PC-3 (cell line): ENCODE measurements around the gene MANF. TPM values are rescaled to one million over a fixed set of nuclear protein-coding genes. Genes with fewer than 3 reads are reported as not detected.

Experiments
- ATAC-seq: fragments of 200-7000 bp; cut with Tn5 transposase; 2 replicates; pipeline ENCODE4 v1.9.1; 2020; ENCODE audit warnings: mild to moderate bottlenecking, moderate library complexity
- BruUV-seq: library from RNA; stranded (reverse); fragments of 400-500 nt; replicated peaks from 2 replicates; lab custom pipeline; 2021; lab: Mats Ljungman, UMichigan
- CTCF ChIA-PET: fragments of 300-600 bp; sonication (Branson Sonifier 250); formaldehyde crosslinking; loops from one replicate; lab custom pipeline; 2022; ENCODE audit warnings: antibody characterized with exemption; lab: Charles Lee
- POLR2A ChIA-PET: fragments of 300-600 bp; sonication (Branson Sonifier 250); formaldehyde crosslinking; loops from one replicate; lab custom pipeline; 2022; ENCODE audit warnings: antibody characterized with exemption; ENCODE audit not compliant: unreplicated experiment; lab: Charles Lee
- DNase-seq: peaks from one replicate; pipeline ENCODE4 v3.0.0-alpha.2; 2015
- H2AFZ ChIP-seq: fragments of 300-600 bp; sonication (generic); 2 replicates; pipeline ENCODE4 v1.6.0; 2016; ENCODE audit warnings: antibody characterized with exemption, low read length
- H3F3A ChIP-seq: fragments of 300-600 bp; sonication (generic); one replicate; pipeline ENCODE4 v1.6.0; 2017; ENCODE audit warnings: antibody characterized with exemption, low read length, control low read depth, mild to moderate bottlenecking; ENCODE audit not compliant: unreplicated experiment
- H3K27ac ChIP-seq: fragments of 300-600 bp; sonication (generic); 2 replicates; pipeline ENCODE4 v1.5.1; 2016; ENCODE audit warnings: mild to moderate bottlenecking, low read length
- H3K27me3 ChIP-seq: fragments of 300-600 bp; sonication (generic); 2 replicates; pipeline ENCODE4 v1.6.1; 2016; ENCODE audit warnings: low read length, mixed read lengths
- H3K36me3 ChIP-seq: fragments of 300-600 bp; sonication (generic); 2 replicates; pipeline ENCODE4 v1.6.1; 2016; ENCODE audit warnings: low read depth, mixed run types, low read length, mixed read lengths
- H3K4me1 ChIP-seq: fragments of 300-600 bp; sonication (generic); 2 replicates; pipeline ENCODE4 v1.5.1; 2016; ENCODE audit warnings: low read length; ENCODE audit not compliant: insufficient read depth
- H3K4me2 ChIP-seq: fragments of 300-600 bp; sonication (generic); 2 replicates; pipeline ENCODE4 v1.6.0; 2016; ENCODE audit warnings: low read length
- H3K4me3 ChIP-seq: fragments of 300-600 bp; sonication (generic); 2 replicates; pipeline ENCODE4 v1.5.1; 2016; ENCODE audit warnings: mild to moderate bottlenecking, low read length, mixed read lengths
- H3K79me2 ChIP-seq: fragments of 300-600 bp; sonication (generic); 2 replicates; pipeline ENCODE4 v1.6.1; 2017; ENCODE audit warnings: low read length, mixed read lengths
- H3K9ac ChIP-seq: fragments of 300-600 bp; sonication (generic); 2 replicates; pipeline ENCODE4 v1.6.0; 2016; ENCODE audit warnings: mild to moderate bottlenecking, low read length
- H3K9me2 ChIP-seq: fragments of 300-600 bp; sonication (generic); replicated peaks from 2 replicates; pipeline ENCODE4 v1.6.1; 2016; ENCODE audit warnings: mixed run types, low read length, mixed read lengths
- H3K9me3 ChIP-seq: fragments of 300-600 bp; sonication (generic); 2 replicates; pipeline ENCODE4 v1.6.1; 2016; ENCODE audit warnings: low read length, mixed read lengths
- H4K20me1 ChIP-seq: fragments of 300-600 bp; sonication (generic); 2 replicates; pipeline ENCODE4 v1.6.1; 2016; ENCODE audit warnings: low read length, mixed read lengths
- CTCF ChIP-seq: fragments of 300-600 bp; sonication (generic); conservative IDR thresholded peaks from 2 replicates; pipeline ENCODE4 v1.5.1; 2017; ENCODE audit warnings: antibody characterized with exemption, low read depth, mild to moderate bottlenecking, low read length
- EZH2 ChIP-seq: fragments of 300-600 bp; sonication (generic); IDR thresholded peaks from one replicate; pipeline ENCODE4 v1.6.1; 2017; ENCODE audit warnings: antibody characterized with exemption, mild to moderate bottlenecking, low read length; ENCODE audit not compliant: unreplicated experiment
- EZH2phosphoT487 ChIP-seq: fragments of 300-600 bp; sonication (generic); IDR thresholded peaks from 2 replicates; pipeline ENCODE4 v1.6.1; 2018; ENCODE audit warnings: mild to moderate bottlenecking, antibody characterized with exemption, low read length, borderline replicate concordance
- intact Hi-C: fragments of 100-400 bp; cut with micrococcal nuclease; formaldehyde crosslinking; loops from 2 replicates; pipeline ENCODE4 v1.9.0; 2023
- total RNA-seq: library from RNA; depleted of rRNA; stranded (reverse); fragments of >200 nt; gene quantifications from 2 replicates; pipeline ENCODE4 v1.2.3, GENCODE V29; 2014

Gene MANF
- total RNA-seq, 1 experiment from 2014 or later, result 200 TPM

- POLR2A ChIA-PET, result no interaction called here
- Histone ChIP-seq H3K4me1 (no peaks in the 10 kb centered on the region), H3K4me2 (no peak overlapping the region), H3K9me3 (no peaks in the 10 kb centered on the region), H3K9me2 (no peaks in the 10 kb centered on the region), H2AFZ (no peak overlapping the region), H3K9ac (no peak overlapping the region), H3K79me2 (no peaks in the 10 kb centered on the region), H3K4me3 (no peak overlapping the region), H3K36me3 (peaks cover 47% of the 10 kb centered on the region), H4K20me1 (no peaks in the 10 kb centered on the region), H3K27ac (no peak overlapping the region), H3F3A (no peaks in the 10 kb centered on the region), H3K27me3 (no peaks in the 10 kb centered on the region)
- ATAC-seq, result no peak
- no peak for DNase-seq
- no TSS peak for BruUV-seq
- intact Hi-C loops, result no loop called here
- CTCF ChIA-PET, result no interaction called here
- TF ChIP-seq CTCF (no peak), EZH2phosphoT487 (no peak), EZH2 (no peak)
Measured at GRCh38 chr3:51426921-51427320, 41.8 kb downstream of the MANF start.

GRCh38 chr3:51429138-51429537, 44.0 kb downstream of the MANF start:
- Histone ChIP-seq H3K4me1 (no peaks in the 10 kb centered on the region), H3K9me2 (no peaks in the 10 kb centered on the region), H4K20me1 (0 out of 2 replicates have a peak, but pooled peaks cover under 1% of the 10 kb centered on the region), H3F3A (no peaks in the 10 kb centered on the region), H3K9ac (no peak overlapping the region), H3K4me3 (no peak overlapping the region), H3K4me2 (no peak overlapping the region), H2AFZ (no peak overlapping the region), H3K27me3 (no peaks in the 10 kb centered on the region), H3K36me3 (peaks cover 50% of the 10 kb centered on the region), H3K27ac (no peak overlapping the region), H3K9me3 (no peaks in the 10 kb centered on the region), H3K79me2 (no peaks in the 10 kb centered on the region)
- POLR2A ChIA-PET, result no interaction called here
- intact Hi-C loops, result no loop called here
- no peak for TF ChIP-seq CTCF
- no peak for TF ChIP-seq EZH2
- no peak for TF ChIP-seq EZH2phosphoT487
- ATAC-seq, result no peak
- DNase-seq, result no peak
- BruUV-seq, result no TSS peak
- CTCF ChIA-PET, result no interaction called here

- intact Hi-C loops, result no loop called here
- Histone ChIP-seq H3K4me1 (no peaks in the 10 kb centered on the region), H3K36me3 (peaks cover 39% of the 10 kb centered on the region; the same call in 1 of the 2 replicates), H3F3A (no peaks in the 10 kb centered on the region), H3K9me2 (no peaks in the 10 kb centered on the region), H3K9ac (no peak overlapping the region), H3K9me3 (no peaks in the 10 kb centered on the region), H4K20me1 (0 out of 2 replicates have a peak, but pooled peaks cover 3% of the 10 kb centered on the region), H3K27ac (no peak overlapping the region), H3K27me3 (no peaks in the 10 kb centered on the region), H2AFZ (no peak overlapping the region), H3K4me2 (no peak overlapping the region), H3K79me2 (no peaks in the 10 kb centered on the region), H3K4me3 (no peak overlapping the region)
- TF ChIP-seq EZH2 (no peak), EZH2phosphoT487 (no peak)
- CTCF ChIA-PET, result interaction anchor here (1.0 kb wide), 1 partner anchor 19 kb away, joined by 4 read pairs; no protein-coding TSS in a partner anchor
- ATAC-seq, result no peak
- no TSS peak for BruUV-seq
- DNase-seq, result no peak
- POLR2A ChIA-PET, result no interaction called here
Measured at GRCh38 chr3:51434110-51434509, 49.0 kb downstream of the MANF start.
